ENCODE data around the gene OR9A4. TPM values are rescaled to one million over a fixed set of nuclear protein-coding genes. Genes with fewer than 3 reads are reported as not detected.

The OR9A4 gene
- total RNA-seq (2022; extraction: Qiagen RNA extraction): not detected in 5 replicates

GRCh38 chr7:141916099-141916498 lies at the start of gene OR9A4:
TSS of gene OR9A4 (plus strand) at chr7:141916399. CDS start at chr7:141918876, 2,477 bp downstream.

GRCh38 chr7:141946796-141947195 lies 30.6 kb downstream of the OR9A4 start, which contains the start of gene CLEC5A:
TSS of gene CLEC5A (minus strand) at chr7:141946974. CDS start at chr7:141946292, 682 bp downstream.

Other genes starting within 250 kb of the OR9A4 start
- 4.6 to 6.8 TPM (median 6.1 TPM) in 5 replicates for gene DENND11, start 214.2 kb upstream of the OR9A4 start, total RNA-seq (2022; extraction: Qiagen RNA extraction)
- gene WEE2, start 208.0 kb upstream of the OR9A4 start, total RNA-seq (2022; extraction: Qiagen RNA extraction): not detected in 5 replicates
- gene SSBP1, start 178.0 kb upstream of the OR9A4 start, total RNA-seq (2022; extraction: Qiagen RNA extraction): 280 to 363 TPM (median 299 TPM) in 5 replicates
- 0.10 TPM in 1 of 5 replicates, not detected in the others for gene TAS2R3, start 152.3 kb upstream of the OR9A4 start, total RNA-seq (2022; extraction: Qiagen RNA extraction)
- gene TAS2R4, start 139.7 kb upstream of the OR9A4 start, total RNA-seq (2022; extraction: Qiagen RNA extraction): 0.11 to 0.17 TPM (median 0.11 TPM) in 5 replicates
- gene TAS2R5, start 126.2 kb upstream of the OR9A4 start, total RNA-seq (2022; extraction: Qiagen RNA extraction): 0.26 to 0.50 TPM (median 0.43 TPM) in 5 replicates
- not detected in 5 replicates for gene PRSS37, start 74.9 kb upstream of the OR9A4 start, total RNA-seq (2022; extraction: Qiagen RNA extraction)
- not detected in 5 replicates for gene CLEC5A, start 30.6 kb downstream of the OR9A4 start, total RNA-seq (2022; extraction: Qiagen RNA extraction)
- not detected in 5 replicates for gene TAS2R38, start 57.4 kb downstream of the OR9A4 start, total RNA-seq (2022; extraction: Qiagen RNA extraction)
- 0.54 to 0.94 TPM (median 0.79 TPM) in 5 replicates for gene MGAM, start 79.5 kb downstream of the OR9A4 start, total RNA-seq (2022; extraction: Qiagen RNA extraction)
- 0.01 to 0.02 TPM in 2 of 5 replicates, not detected in the others for gene MGAM2, start 195.3 kb downstream of the OR9A4 start, total RNA-seq (2022; extraction: Qiagen RNA extraction)